Amygdala (tissue), 56 donors: ENCODE data around the gene RAB11FIP2.

ENCODE experiments used
- DNase-seq, 56 donors: peaks; one replicate each; lab custom pipeline; 2025; lab: John Stamatoyannopoulos, UW

The RAB11FIP2 gene

GRCh38 chr10:117988814-117989213 is 57.9 kb downstream of the RAB11FIP2 start:
- no peak for DNase-seq

GRCh38 chr10:117987244-117987909 is 59.4 kb downstream of the RAB11FIP2 start:
- DNase-seq: no peak

- DNase-seq: no peak
Observed at GRCh38 chr10:117983961-117984360, 62.8 kb downstream of the RAB11FIP2 start.

GRCh38 chr10:117980755-117981702 is 65.7 kb downstream of the RAB11FIP2 start:
- DNase-seq: no peak

- DNase-seq: no peak
Observed at GRCh38 chr10:117980216-117980615, 66.5 kb downstream of the RAB11FIP2 start.

GRCh38 chr10:117972168-117972837 is 74.4 kb downstream of the RAB11FIP2 start:
- DNase-seq: no peak

GRCh38 chr10:117970962-117971361 is 75.8 kb downstream of the RAB11FIP2 start:
- no peak for DNase-seq

- no peak for DNase-seq
Observed at GRCh38 chr10:117969592-117969991, 77.1 kb downstream of the RAB11FIP2 start.

GRCh38 chr10:117968354-117969182 is 78.2 kb downstream of the RAB11FIP2 start:
- no peak for DNase-seq

- no peak for DNase-seq
Observed at GRCh38 chr10:117967149-117967650, 79.5 kb downstream of the RAB11FIP2 start.

GRCh38 chr10:117965984-117966383 is 80.8 kb downstream of the RAB11FIP2 start:
- DNase-seq: no peak

GRCh38 chr10:117964536-117964935 is 82.2 kb downstream of the RAB11FIP2 start:
- peak in 1 of 56 donors; percentile 2 for DNase-seq

- DNase-seq: no peak
Observed at GRCh38 chr10:117960345-117960935, 86.3 kb downstream of the RAB11FIP2 start.

- DNase-seq: no peak
Observed at GRCh38 chr10:117956972-117957371, 89.8 kb downstream of the RAB11FIP2 start.

GRCh38 chr10:117955176-117955575 is 91.6 kb downstream of the RAB11FIP2 start:
- no peak for DNase-seq
